H1 (cell line): Measurements from ENCODE around the gene STARD9. TPM values are rescaled to one million over a fixed set of nuclear protein-coding genes. Genes with fewer than 3 reads are reported as not detected.

Experiments
- CTCF ChIA-PET: fragments of 300-600 bp; sonication (Branson Sonifier 250); formaldehyde crosslinking; loops from one replicate; lab custom pipeline; 2021; ENCODE audit not compliant: partially characterized antibody; lab: Charles Lee
- POLR2A ChIA-PET: fragments of 300-600 bp; sonication (Branson Sonifier 250); formaldehyde crosslinking; loops from one replicate; lab custom pipeline; 2021; ENCODE audit warnings: inconsistent platforms; ENCODE audit not compliant: partially characterized antibody; lab: Charles Lee
- DNase-seq, 2 experiments: peaks; one replicate each; pipeline versions ENCODE4 v3.0.0 to v3.0.0-alpha.2; 2010 to 2022; ENCODE audit warnings: low spot score in 2 of 2, low read depth in 1 of 2, mixed read lengths in 1 of 2
- FAIRE-seq: peaks from 2 replicates; lab custom pipeline; 2011; peaks lifted over from hg19 to GRCh38; lab: Jason Lieb, UNC
- H2AFZ ChIP-seq: 2 replicates; pipeline ENCODE4 v1.8.1; 2012; ENCODE audit warnings: low read length, inconsistent platforms
- H2AK5ac ChIP-seq: 2 replicates; pipeline ENCODE4 v1.6.1; 2013; ENCODE audit warnings: low read depth, low read length
- H2BK120ac ChIP-seq: replicated peaks from 2 replicates; pipeline ENCODE3; 2013; ENCODE audit warnings: low read depth, low read length, inconsistent platforms
- H2BK12ac ChIP-seq: 2 replicates; pipeline ENCODE4 v1.6.1; 2013; ENCODE audit warnings: low read depth, low read length
- H2BK15ac ChIP-seq: 2 replicates; pipeline ENCODE4 v1.6.1; 2013; ENCODE audit warnings: low read length
- H2BK20ac ChIP-seq: 2 replicates; pipeline ENCODE4 v1.6.1; 2013; ENCODE audit warnings: low read length
- H2BK5ac ChIP-seq: 2 replicates; pipeline ENCODE4 v1.6.1; 2013; ENCODE audit warnings: low read depth, low read length
- H3K14ac ChIP-seq: 2 replicates; pipeline ENCODE4 v1.6.1; 2013; ENCODE audit warnings: inconsistent platforms; ENCODE audit not compliant: insufficient read length
- H3K18ac ChIP-seq: 2 replicates; pipeline ENCODE4 v1.6.1; 2013; ENCODE audit warnings: low read length; ENCODE audit errors: extremely low read depth
- H3K23ac ChIP-seq: 2 replicates; pipeline ENCODE4 v1.6.1; 2013; ENCODE audit warnings: inconsistent platforms; ENCODE audit not compliant: insufficient read length
- H3K23me2 ChIP-seq: 2 replicates; pipeline ENCODE4 v1.6.1; 2013; ENCODE audit warnings: low read depth, low read length
- H3K27ac ChIP-seq: 2 replicates; pipeline ENCODE4 v1.6.1; 2011; ENCODE audit warnings: low read depth, low read length, inconsistent platforms
- H3K27me3 ChIP-seq, 4 experiments: replicated peaks in 1 of 4; 1 replicate in 1 of 4; 2 replicates in 3 of 4; pipeline versions ENCODE4 v1.6.1 to v1.8.1; 2011 to 2013; ENCODE audit warnings: low read length in 3 of 4, mild to moderate bottlenecking in 3 of 4, inconsistent platforms in 2 of 4, mixed read lengths in 2 of 4, moderate library complexity in 1 of 4; ENCODE audit not compliant: control insufficient read depth in 3 of 4, insufficient read depth in 3 of 4; ENCODE audit errors: extremely low read depth in 1 of 4
- H3K36me3 ChIP-seq, 4 experiments: 2 replicates each; pipeline versions ENCODE4 v1.6.1 to v1.8.1; 2011 to 2013; ENCODE audit warnings: mild to moderate bottlenecking in 4 of 4, low read length in 3 of 4, moderate library complexity in 2 of 4, control low read depth in 1 of 4, inconsistent platforms in 1 of 4; ENCODE audit not compliant: insufficient read depth in 4 of 4, control insufficient read depth in 2 of 4
- H3K4ac ChIP-seq: replicated peaks from 2 replicates; pipeline ENCODE3; 2013; ENCODE audit warnings: low read length, low read depth, mixed read lengths, inconsistent platforms; ENCODE audit not compliant: insufficient read length
- H3K4me1 ChIP-seq, 4 experiments: replicated peaks in 1 of 4; 1 replicate in 1 of 4; 2 replicates in 3 of 4; pipeline versions ENCODE4 v1.6.1 to v1.8.1; 2011 to 2013; ENCODE audit warnings: low read length in 3 of 4, inconsistent platforms in 2 of 4, mixed read lengths in 1 of 4; ENCODE audit not compliant: insufficient read depth in 4 of 4, control insufficient read depth in 3 of 4
- H3K4me2 ChIP-seq, 2 experiments: 2 replicates each; pipeline versions ENCODE4 v1.6.1 to v1.8.1; 2011 to 2013; ENCODE audit warnings: low read depth in 2 of 2, low read length in 2 of 2, control low read depth in 1 of 2, inconsistent platforms in 1 of 2, mild to moderate bottlenecking in 1 of 2; ENCODE audit not compliant: insufficient read depth in 1 of 2
- H3K4me3 ChIP-seq, 4 experiments: fragments of 200-600, 300-600 bp in 1 of 4; sonication (generic), shearing (Covaris generic), sonication (Bioruptor Twin) in 1 of 4; 2 replicates each; pipeline versions ENCODE4 v1.5.1 to v1.8.1; 2011 to 2016; ENCODE audit warnings: low read length in 4 of 4, low read depth in 3 of 4, control low read depth in 2 of 4, inconsistent platforms in 2 of 4, mild to moderate bottlenecking in 2 of 4, mixed read lengths in 1 of 4, moderate library complexity in 1 of 4; ENCODE audit not compliant: insufficient read depth in 2 of 4; ENCODE audit errors: extremely low read depth in 1 of 4
- H3K56ac ChIP-seq: replicated peaks from 2 replicates; pipeline ENCODE3; 2013; ENCODE audit warnings: low read depth, mild to moderate bottlenecking, mixed read lengths, low read length, inconsistent platforms; ENCODE audit not compliant: insufficient read length
- H3K79me1 ChIP-seq: 2 replicates; pipeline ENCODE4 v1.6.1; 2013; ENCODE audit warnings: low read depth, low read length, control low read depth
- H3K79me2 ChIP-seq, 2 experiments: 2 replicates each; pipeline versions ENCODE4 v1.6.1 to v1.8.1; 2012 to 2013; ENCODE audit warnings: low read length in 2 of 2, mild to moderate bottlenecking in 2 of 2, inconsistent platforms in 1 of 2; ENCODE audit not compliant: insufficient read depth in 2 of 2, control insufficient read depth in 1 of 2
- H3K9ac ChIP-seq, 4 experiments: replicated peaks in 1 of 4; 1 replicate in 1 of 4; 2 replicates in 3 of 4; pipeline versions ENCODE4 v1.6.1 to v1.8.1; 2011 to 2013; ENCODE audit warnings: low read depth in 3 of 4, low read length in 3 of 4, control low read depth in 2 of 4, mild to moderate bottlenecking in 2 of 4, moderate library complexity in 2 of 4, inconsistent platforms in 1 of 4; ENCODE audit errors: extremely low read depth in 1 of 4
- H3K9me3 ChIP-seq, 2 experiments: 2 replicates each; pipeline versions ENCODE4 v1.6.1 to v1.8.1; 2012 to 2013; ENCODE audit warnings: mild to moderate bottlenecking in 2 of 2, moderate library complexity in 2 of 2, control low read depth in 1 of 2, inconsistent platforms in 1 of 2, low read depth in 1 of 2, low read length in 1 of 2, mixed read lengths in 1 of 2; ENCODE audit not compliant: insufficient read depth in 2 of 2
- H4K20me1 ChIP-seq, 2 experiments: replicated peaks in 1 of 2; 2 replicates each; pipeline versions ENCODE3 to v1.8.1; 2011 to 2013; ENCODE audit warnings: inconsistent platforms in 2 of 2, low read length in 2 of 2, mild to moderate bottlenecking in 1 of 2; ENCODE audit not compliant: insufficient read depth in 2 of 2, control insufficient read depth in 1 of 2
- H4K5ac ChIP-seq: 2 replicates; pipeline ENCODE4 v1.6.1; 2013; ENCODE audit warnings: low read length, low read depth, mixed read lengths, inconsistent platforms; ENCODE audit not compliant: insufficient read length
- H4K8ac ChIP-seq: 2 replicates; pipeline ENCODE4 v1.8.0; 2013; ENCODE audit warnings: mild to moderate bottlenecking, moderate library complexity, low read length, inconsistent platforms; ENCODE audit not compliant: insufficient read depth; ENCODE audit errors: extremely low read depth
- H4K91ac ChIP-seq: replicated peaks from 2 replicates; pipeline ENCODE3; 2013; ENCODE audit warnings: low read length, mixed read lengths, inconsistent platforms; ENCODE audit not compliant: insufficient read length
- BCL11A ChIP-seq, 2 experiments: IDR thresholded peaks; one replicate each; pipeline ENCODE4 v1.6.1; 2011; ENCODE audit warnings: low read depth in 2 of 2, low read length in 2 of 2, mild to moderate bottlenecking in 2 of 2
- HDAC2 ChIP-seq, 2 experiments: fragments of 300-600 bp in 1 of 2; sonication (generic) in 1 of 2; IDR thresholded peaks; 2 replicates each; pipeline ENCODE4 v1.6.1; 2011 to 2012; ENCODE audit warnings: low read depth in 2 of 2, low read length in 2 of 2, mild to moderate bottlenecking in 2 of 2, moderate library complexity in 2 of 2, borderline replicate concordance in 1 of 2, inconsistent platforms in 1 of 2
- KDM5A ChIP-seq: fragments of 200-600 bp; IDR thresholded peaks from 2 replicates; pipeline ENCODE4 v1.7.1; 2012; ENCODE audit warnings: mild to moderate bottlenecking, low read length, inconsistent platforms, mixed read lengths
- SIN3A ChIP-seq, 2 experiments: IDR thresholded peaks in 1 of 2; conservative IDR thresholded peaks in 1 of 2; 2 replicates each; pipeline ENCODE4 v1.6.1; 2011 to 2012; ENCODE audit warnings: low read length in 2 of 2, improper control_type of control experiment in 1 of 2, low read depth in 1 of 2, mild to moderate bottlenecking in 1 of 2
- SRF ChIP-seq: IDR thresholded peaks from 2 replicates; pipeline ENCODE4 v1.6.1; 2011; ENCODE audit warnings: mild to moderate bottlenecking, low read depth, low read length, moderate library complexity
- TBP ChIP-seq: IDR thresholded peaks from 2 replicates; pipeline ENCODE4 v1.6.1; 2011; ENCODE audit warnings: low read depth, low read length, improper control_type of control experiment
- WGBS, 2 experiments: shearing (Covaris generic) in 1 of 2; methylation state at CpG; one replicate each; pipeline versions ENCODE4 v1.1.6 to v1.1.7; 2013 to 2015; ENCODE audit warnings: low lambda C conversion rate in 2 of 2, mixed read lengths in 2 of 2, inconsistent platforms in 1 of 2, low coverage in 1 of 2, missing lambda C conversion rate in 1 of 2; ENCODE audit not compliant: insufficient replicate concordance in 2 of 2, insufficient coverage in 1 of 2, insufficient read length in 1 of 2; ENCODE audit errors: extremely low coverage in 1 of 2, missing lambda C conversion rate in 1 of 2; 5-methylcytosine and 5-hydroxymethylcytosine counted together
- polyA plus RNA-seq, 7 experiments: library from polyadenylated mRNA; depleted of rRNA in 3 of 7; stranded (reverse) in 5 of 7; unstranded in 2 of 7; fragments of >200 nt in 5 of 7; fragments of 200-250 nt in 2 of 7; gene quantifications; 1 replicate in 5 of 7; 2 replicates in 1 of 7; 4 replicates in 1 of 7; pipeline versions ENCODE4 v1.2.1 to v1.2.3, GENCODE V29; 2011 to 2013; ENCODE audit warnings: missing spikeins in 2 of 7, mixed read lengths in 2 of 7
- total RNA-seq: library from RNA; stranded (reverse); fragmentation: NEBNext Ultra II Directional; extraction: Animal tissue kit (Norgen Biotek cat#: 25700); gene quantifications from 2 replicates; pipeline ENCODE4 v1.2.1, GENCODE V29; 2021

The STARD9 gene
- total and polyA plus RNA-seq, 2 of the 8 experiments (the other 6 are each of a cell fraction or from before 2014, with no cell fraction given) = 2.8 to 7.0 TPM

- H3K27ac ChIP-seq = no peak overlapping the region
- DNase-seq (no peak), FAIRE-seq (no peak)
- H3K79me2 ChIP-seq = no peaks in the 10 kb centered on the region
- H3K56ac ChIP-seq = no peak overlapping the region
- no peak overlapping the region for H2BK12ac ChIP-seq
- H3K27me3 ChIP-seq = no peaks in the 10 kb centered on the region
- H3K79me1 ChIP-seq = no peaks in the 10 kb centered on the region
- H4K8ac ChIP-seq = no peak overlapping the region
- H2BK120ac ChIP-seq = no peak overlapping the region
- no peaks in the 10 kb centered on the region for H3K23me2 ChIP-seq
- no peak overlapping the region for H3K9ac ChIP-seq
- H3K4ac ChIP-seq = no peak overlapping the region
- H3K4me3 ChIP-seq = no peak overlapping the region
- H4K91ac ChIP-seq = no peak overlapping the region
- no peak overlapping the region for H3K4me2 ChIP-seq
- H3K18ac ChIP-seq = no peak overlapping the region
- no peak overlapping the region for H3K23ac ChIP-seq
- no peak overlapping the region for H2BK20ac ChIP-seq
- peaks cover 0 to 2% of the 10 kb centered on the region in 2 experiments for H4K20me1 ChIP-seq
- H2AFZ ChIP-seq = no peak overlapping the region
- no peak overlapping the region for H2BK15ac ChIP-seq
- no peaks in the 10 kb centered on the region for H3K36me3 ChIP-seq
- H2BK5ac ChIP-seq = no peak overlapping the region
- no peaks in the 10 kb centered on the region for H3K9me3 ChIP-seq
- H3K4me1 ChIP-seq = no peaks in the 10 kb centered on the region
- no peak overlapping the region for H4K5ac ChIP-seq
- H2AK5ac ChIP-seq = no peak overlapping the region
- no peak overlapping the region for H3K14ac ChIP-seq
- 94% methylated on average over 5 of the region's 5 CpGs; no CpG with 5 or more reads in 1 of the 2 experiments for WGBS, 2 experiments
- ChIA-PET CTCF (interaction anchor here (0.6 to 4.7 kb wide), 11 partner anchors 10 to 640 kb away, joined by 3 to 31 read pairs (median 3); partner anchors contain the start of gene CDAN1), POLR2A (no interaction called here)
- TF ChIP-seq SRF (no peak), TBP (no peak), KDM5A (no peak), SIN3A (conservative IDR thresholded peaks at IDR 0.05 in 1 of 2, IDR thresholded peaks at IDR 0.05 in 1 of 2; ENCODE audit: low read depth in 1 of 2, low read length in 2 of 2) (no peak), BCL11A (IDR thresholded peaks at IDR 0.05; ENCODE audit: low read depth in 2 of 2, low read length in 2 of 2) (no peak), HDAC2 (IDR thresholded peaks at IDR 0.05; ENCODE audit: borderline replicate concordance in 1 of 2, low read depth in 2 of 2, low read length in 2 of 2) (no peak)
Observed at GRCh38 chr15:42705336-42705735, 129.9 kb downstream of the STARD9 start.
